Suppressor macrophage treated with lipopolysaccharide for 4 hours (primary cell): ENCODE data around the gene VAT1L.

Experiments used
- DNase-seq: peaks from one replicate; pipeline ENCODE4 v3.0.0-alpha.2; 2020

VAT1L gene

GRCh38 chr16:77784441-77785372, 3.7 kb upstream of the VAT1L start:
- DNase-seq, result peak; percentile 17

- no peak for DNase-seq
Observed at GRCh38 chr16:77785373-77785764, 3.0 kb upstream of the VAT1L start.

GRCh38 chr16:77786186-77786847, 2.0 kb upstream of the VAT1L start:
- DNase-seq, result no peak

GRCh38 chr16:77787452-77787851, 912 bp upstream of the VAT1L start:
- DNase-seq, result no peak

- no peak for DNase-seq
Observed at GRCh38 chr16:77789085-77790008, 983 bp downstream of the VAT1L start.

GRCh38 chr16:77790009-77790372, 1.6 kb downstream of the VAT1L start:
- no peak for DNase-seq

GRCh38 chr16:77790912-77791311, 2.5 kb downstream of the VAT1L start:
- no peak for DNase-seq

GRCh38 chr16:77793417-77793816, 5.1 kb downstream of the VAT1L start:
- DNase-seq, result no peak

- no peak for DNase-seq
Observed at GRCh38 chr16:77794586-77794985, 6.2 kb downstream of the VAT1L start.

GRCh38 chr16:77801817-77802216, 13.5 kb downstream of the VAT1L start:
- no peak for DNase-seq

- no peak for DNase-seq
Observed at GRCh38 chr16:77805398-77805797, 17.0 kb downstream of the VAT1L start.

- DNase-seq, result no peak
Observed at GRCh38 chr16:77807021-77807420, 18.7 kb downstream of the VAT1L start.

GRCh38 chr16:77812856-77813500, 24.6 kb downstream of the VAT1L start:
- DNase-seq, result no peak

- no peak for DNase-seq
Observed at GRCh38 chr16:77816293-77816692, 27.9 kb downstream of the VAT1L start.

GRCh38 chr16:77820340-77820739, 32.0 kb downstream of the VAT1L start:
- DNase-seq, result no peak

- no peak for DNase-seq
Observed at GRCh38 chr16:77822661-77823060, 34.3 kb downstream of the VAT1L start.

GRCh38 chr16:77823067-77823466, 34.7 kb downstream of the VAT1L start:
- no peak for DNase-seq

GRCh38 chr16:77825196-77825595, 36.8 kb downstream of the VAT1L start:
- no peak for DNase-seq

- DNase-seq, result no peak
Observed at GRCh38 chr16:77827032-77827431, 38.7 kb downstream of the VAT1L start.

- no peak for DNase-seq
Observed at GRCh38 chr16:77833921-77834634, 45.7 kb downstream of the VAT1L start.

GRCh38 chr16:77834635-77835540, 46.5 kb downstream of the VAT1L start:
- DNase-seq, result no peak
